ENCODE results near the gene CHMP4A. TPM values are rescaled to one million over a fixed set of nuclear protein-coding genes. Genes with fewer than 3 reads are reported as not detected.

CHMP4A gene
- total RNA-seq, 2 experiments from 2014 or later, result 79.8 to 93.2 TPM

DNA sequence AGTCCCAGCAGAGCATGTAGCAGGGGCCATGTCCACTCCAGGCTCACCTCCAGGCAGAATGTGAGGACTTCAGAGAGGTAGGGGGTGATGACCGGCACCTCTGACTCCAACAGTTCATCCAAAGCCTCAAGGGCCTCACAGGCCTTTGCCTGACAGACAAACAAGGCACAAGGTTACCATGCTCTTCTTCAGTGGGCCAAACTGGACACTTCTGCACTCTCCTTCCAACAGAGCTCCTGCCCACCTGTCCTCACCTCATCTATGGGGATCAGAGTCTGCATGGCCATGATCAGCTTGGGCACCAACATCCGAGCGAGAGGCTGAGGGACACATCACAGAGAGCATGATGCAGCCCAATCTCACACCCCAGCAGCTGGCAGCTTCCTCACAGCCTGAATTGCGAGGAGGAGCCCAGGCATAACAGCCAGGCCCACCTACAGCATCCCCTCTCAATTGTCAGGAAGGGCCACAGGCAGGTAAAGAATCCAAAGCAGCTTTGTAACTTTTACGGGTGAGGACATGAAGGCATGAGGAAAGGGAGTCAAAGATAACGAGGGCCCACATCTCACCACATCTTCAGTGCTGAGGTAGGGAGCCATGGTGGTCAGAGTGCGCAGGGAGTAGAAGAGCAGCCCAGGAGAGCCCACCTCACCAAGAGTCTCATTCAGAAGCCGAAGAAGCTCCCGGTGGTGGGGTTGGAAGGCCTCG lies 26.3 kb downstream of the CHMP4A start:
- H3K36me3 Mint-ChIP-seq (ENCODE audit: low read depth), result peaks cover 41% of the 10 kb centered on the region
- peaks cover 44% of the 10 kb centered on the region for H3K4me1 Mint-ChIP-seq
- H3K27ac Mint-ChIP-seq, result peak overlapping the region; percentile 93

DNA sequence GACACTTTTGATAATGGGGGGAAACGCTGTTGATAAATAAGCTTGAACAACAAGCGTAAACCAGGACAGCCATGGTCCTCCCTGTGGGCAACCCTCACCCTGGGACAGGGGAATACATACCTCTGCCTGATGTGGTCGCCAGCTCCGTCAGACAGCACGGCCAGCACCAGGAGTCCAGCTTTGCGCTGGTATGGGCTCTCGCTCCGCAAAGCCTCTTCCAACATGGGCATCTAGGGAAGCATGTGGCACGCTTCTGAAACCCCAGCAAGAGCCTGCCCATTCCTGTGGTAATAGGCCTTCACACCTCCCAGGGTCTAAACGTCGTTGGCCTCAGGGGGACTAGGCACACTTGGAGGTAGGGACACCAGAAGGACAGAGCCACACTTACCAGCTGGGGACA lies 27.5 kb downstream of the CHMP4A start:
- H3K36me3 Mint-ChIP-seq (ENCODE audit: low read depth), result peaks cover 39% of the 10 kb centered on the region
- no peaks in the 10 kb centered on the region for H3K27me3 Mint-ChIP-seq
- H3K27ac Mint-ChIP-seq, result no peak overlapping the region
- ChIA-PET CTCF (interaction anchor here (0.7 to 6.5 kb wide), 7 partner anchors 8 to 77 kb away, joined by 3 to 44 read pairs (median 4); partner anchors contain the start of gene IRF9), POLR2A (no interaction called here)
- no peaks in the 10 kb centered on the region for H3K9me3 Mint-ChIP-seq
- peaks cover 37% of the 10 kb centered on the region for H3K4me1 Mint-ChIP-seq
- H3K4me3 Mint-ChIP-seq, result no peak overlapping the region
- DNase-seq, result no peak

More for the DNA sequence above, 26.3 kb downstream of the CHMP4A start:
- Mint-ChIP-seq H3K4me3 (peak overlapping the region; percentile 89), H3K27me3 (no peaks in the 10 kb centered on the region), H3K9me3 (no peaks in the 10 kb centered on the region)
- ChIA-PET CTCF (interaction anchor here (1.2 to 6.5 kb wide), 6 partner anchors 10 to 55 kb away, joined by 3 to 44 read pairs (median 8); partner anchors contain the start of genes IRF9 and TINF2), POLR2A (interaction anchor here (0.7 to 0.9 kb wide), 2 partner anchors 9 to 92 kb away, joined by 3 read pairs; partner anchors contain the start of gene TM9SF1)
- DNase-seq, result no peak

- H3K9me3 Mint-ChIP-seq, result no peaks in the 10 kb centered on the region
- no peak overlapping the region for H3K27ac Mint-ChIP-seq
- H3K36me3 Mint-ChIP-seq (ENCODE audit: low read depth), result peaks cover 36% of the 10 kb centered on the region
- no peak overlapping the region for H3K4me3 Mint-ChIP-seq
- H3K27me3 Mint-ChIP-seq, result no peaks in the 10 kb centered on the region
- H3K4me1 Mint-ChIP-seq, result peaks cover 33% of the 10 kb centered on the region
- ChIA-PET CTCF (interaction anchor here (0.9 to 6.5 kb wide), 6 partner anchors 9 to 76 kb away, joined by 3 to 44 read pairs (median 4); partner anchors contain the start of gene IRF9), POLR2A (no interaction called here)
- no peak for DNase-seq
Measured at GRCh38 chr14:24185026-24185425, 28.3 kb downstream of the CHMP4A start.

DNA sequence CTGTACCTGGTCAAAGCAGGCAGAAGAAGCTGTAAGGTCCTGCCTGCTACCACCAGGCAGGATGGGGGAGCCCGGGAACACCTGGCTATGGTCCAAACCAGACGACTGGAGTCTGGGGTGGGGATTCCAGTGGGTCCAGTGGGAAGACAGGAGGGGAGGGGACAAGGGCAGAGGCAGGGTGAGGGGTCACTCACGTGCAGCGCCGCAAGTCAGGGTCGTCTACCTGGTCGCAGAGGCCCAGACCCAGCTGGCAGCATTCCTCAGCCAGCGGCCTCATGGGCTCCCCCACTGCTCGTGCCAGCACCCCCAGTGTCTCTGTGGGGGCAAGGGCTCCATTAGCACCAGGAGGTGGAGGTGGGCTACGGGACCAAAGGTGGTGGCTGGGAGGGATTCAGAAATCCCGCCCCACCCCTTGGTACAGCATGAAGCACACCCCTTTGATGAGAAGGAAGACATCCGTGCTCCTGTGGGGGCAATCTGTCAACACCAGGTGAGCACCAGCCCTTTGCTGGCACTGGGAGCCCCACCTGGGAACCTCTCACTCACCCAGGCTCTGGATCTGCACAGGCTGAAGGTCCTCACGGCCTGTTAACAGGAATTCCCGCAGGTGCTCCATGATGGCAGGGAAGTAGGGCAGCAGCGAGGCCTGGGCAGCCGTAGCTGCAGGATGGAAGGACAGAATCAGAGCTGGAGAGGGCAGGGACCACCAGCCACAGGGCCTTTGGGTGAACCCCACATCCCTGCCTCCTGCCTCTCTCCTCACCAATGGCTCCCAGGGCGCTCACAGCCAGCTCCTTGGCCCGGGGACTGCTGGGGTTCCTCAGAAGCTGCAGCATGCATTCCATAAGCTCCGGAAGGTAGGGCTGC lies 29.0 kb downstream of the CHMP4A start:
- CTCF ChIA-PET, result interaction anchor here (0.9 to 6.5 kb wide), 3 partner anchors 9 to 23 kb away, joined by 4 to 44 read pairs (median 11); partner anchors contain the start of gene IRF9
- peaks cover 39% of the 10 kb centered on the region for H3K36me3 Mint-ChIP-seq (ENCODE audit: low read depth)
- no peak overlapping the region for H3K4me3 Mint-ChIP-seq
- no peak for DNase-seq
- peaks cover 29% of the 10 kb centered on the region for H3K4me1 Mint-ChIP-seq
- H3K9me3 Mint-ChIP-seq, result no peaks in the 10 kb centered on the region
- no peaks in the 10 kb centered on the region for H3K27me3 Mint-ChIP-seq
- no peak overlapping the region for H3K27ac Mint-ChIP-seq
- POLR2A ChIA-PET, result no interaction called here

- POLR2A ChIA-PET, result no interaction called here
- H3K27me3 Mint-ChIP-seq, result no peaks in the 10 kb centered on the region
- H3K36me3 Mint-ChIP-seq (ENCODE audit: low read depth), result peaks cover 41% of the 10 kb centered on the region
- no peak overlapping the region for H3K27ac Mint-ChIP-seq
- CTCF ChIA-PET, result interaction anchor here (0.7 to 6.5 kb wide), 4 partner anchors 22 to 198 kb away, joined by 3 to 44 read pairs (median 22); partner anchors contain the start of genes IRF9 and MDP1
- no peak overlapping the region for H3K4me3 Mint-ChIP-seq
- DNase-seq, result no peak
- no peaks in the 10 kb centered on the region for H3K9me3 Mint-ChIP-seq
- peaks cover 19% of the 10 kb centered on the region for H3K4me1 Mint-ChIP-seq
Measured at GRCh38 chr14:24183014-24183481, 30.2 kb downstream of the CHMP4A start.

DNA sequence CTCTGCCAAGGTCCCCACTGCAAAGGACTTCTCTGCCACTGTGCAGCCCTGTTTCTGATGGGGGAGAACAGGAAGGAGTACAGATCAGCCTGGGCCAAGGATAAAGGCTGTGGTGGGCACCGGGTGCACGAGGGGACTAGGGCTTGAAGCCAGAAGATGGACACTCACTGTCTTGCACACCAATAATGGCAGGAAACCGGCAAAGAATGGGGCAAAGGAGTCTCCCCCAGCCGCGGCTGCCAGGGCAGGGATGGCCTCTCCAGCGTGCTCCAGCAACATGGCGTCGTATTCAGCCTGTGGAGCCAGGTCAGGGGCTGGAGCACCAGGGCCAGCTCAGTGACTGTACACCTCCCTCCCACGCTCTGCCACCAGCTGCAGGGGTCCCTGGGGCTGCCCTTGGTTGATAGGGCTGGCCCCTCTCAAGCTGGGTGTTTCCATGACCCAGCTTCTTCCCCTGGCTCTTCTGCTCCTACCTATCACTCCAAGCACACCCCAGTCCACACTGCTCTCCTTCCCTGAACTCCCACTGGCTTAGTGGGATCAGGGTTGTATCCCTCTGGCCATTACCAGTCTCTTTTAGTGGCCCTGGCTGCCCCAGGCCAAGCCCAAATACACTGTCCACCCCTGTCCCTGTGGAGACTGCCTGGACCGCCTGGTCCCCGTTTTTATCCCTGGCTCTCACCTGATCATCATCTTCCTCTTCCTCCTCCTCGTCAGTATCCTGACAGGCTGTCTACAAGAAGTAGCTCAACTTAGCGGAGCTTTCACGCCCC lies 31.0 kb downstream of the CHMP4A start:
- Mint-ChIP-seq H3K9me3 (no peaks in the 10 kb centered on the region), H3K27me3 (no peaks in the 10 kb centered on the region), H3K36me3 (ENCODE audit: low read depth) (peaks cover 45% of the 10 kb centered on the region), H3K4me1 (peaks cover 13% of the 10 kb centered on the region), H3K4me3 (no peak overlapping the region), H3K27ac (peak overlapping the region; percentile 28)
- DNase-seq, result no peak
- ChIA-PET POLR2A (no interaction called here), CTCF (interaction anchor here (0.7 to 4.9 kb wide), 4 partner anchors 12 to 198 kb away, joined by 3 to 38 read pairs (median 4); partner anchors contain the start of genes IRF9 and MDP1)

DNA sequence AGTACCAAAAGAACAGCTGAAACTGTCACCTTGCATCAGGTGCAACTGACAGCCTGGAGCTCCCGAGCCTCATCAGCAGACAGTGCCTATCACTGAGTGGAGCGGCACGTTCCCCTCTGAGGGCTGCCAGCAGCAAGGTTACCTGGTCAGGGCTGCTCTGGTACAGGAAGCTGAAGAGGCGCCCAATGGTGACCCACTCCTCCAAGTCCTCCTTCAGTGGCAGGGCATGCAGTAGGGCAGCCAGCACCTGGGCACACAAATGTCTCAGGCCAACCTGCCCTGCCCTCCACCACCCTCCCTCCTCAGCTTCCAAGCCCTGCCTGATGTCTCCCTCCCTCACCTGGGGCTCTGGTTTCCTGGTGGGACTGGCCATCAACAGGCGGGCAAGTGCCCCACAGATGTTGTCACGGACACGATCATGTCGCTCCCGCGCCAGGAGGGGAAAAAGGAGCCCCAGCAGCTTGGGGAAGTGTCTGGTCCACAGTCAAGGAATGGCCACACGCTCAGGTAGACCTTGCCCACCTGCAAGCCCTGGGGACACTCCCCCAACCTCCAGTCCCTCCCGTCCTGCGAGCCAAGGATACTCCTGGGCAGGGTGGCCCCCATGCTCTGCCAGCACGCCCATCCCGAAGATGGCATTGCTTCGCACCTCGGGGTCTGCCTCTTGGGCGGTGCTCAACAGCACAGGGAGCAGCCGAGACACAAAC lies 31.8 kb downstream of the CHMP4A start:
- Mint-ChIP-seq H3K27ac (peak overlapping the region; percentile 6), H3K27me3 (no peaks in the 10 kb centered on the region), H3K4me3 (no peak overlapping the region), H3K36me3 (ENCODE audit: low read depth) (peaks cover 49% of the 10 kb centered on the region), H3K9me3 (no peaks in the 10 kb centered on the region), H3K4me1 (peaks cover 8% of the 10 kb centered on the region)
- ChIA-PET POLR2A (interaction anchor here (0.6 kb wide), 1 partner anchor 10 kb away, joined by 3 read pairs; no protein-coding TSS in a partner anchor), CTCF (interaction anchor here (0.6 to 4.9 kb wide), 6 partner anchors 11 to 250 kb away, joined by 3 to 38 read pairs (median 4); partner anchors contain the start of genes IRF9, MDP1 and TM9SF1)
- DNase-seq, result no peak

DNA sequence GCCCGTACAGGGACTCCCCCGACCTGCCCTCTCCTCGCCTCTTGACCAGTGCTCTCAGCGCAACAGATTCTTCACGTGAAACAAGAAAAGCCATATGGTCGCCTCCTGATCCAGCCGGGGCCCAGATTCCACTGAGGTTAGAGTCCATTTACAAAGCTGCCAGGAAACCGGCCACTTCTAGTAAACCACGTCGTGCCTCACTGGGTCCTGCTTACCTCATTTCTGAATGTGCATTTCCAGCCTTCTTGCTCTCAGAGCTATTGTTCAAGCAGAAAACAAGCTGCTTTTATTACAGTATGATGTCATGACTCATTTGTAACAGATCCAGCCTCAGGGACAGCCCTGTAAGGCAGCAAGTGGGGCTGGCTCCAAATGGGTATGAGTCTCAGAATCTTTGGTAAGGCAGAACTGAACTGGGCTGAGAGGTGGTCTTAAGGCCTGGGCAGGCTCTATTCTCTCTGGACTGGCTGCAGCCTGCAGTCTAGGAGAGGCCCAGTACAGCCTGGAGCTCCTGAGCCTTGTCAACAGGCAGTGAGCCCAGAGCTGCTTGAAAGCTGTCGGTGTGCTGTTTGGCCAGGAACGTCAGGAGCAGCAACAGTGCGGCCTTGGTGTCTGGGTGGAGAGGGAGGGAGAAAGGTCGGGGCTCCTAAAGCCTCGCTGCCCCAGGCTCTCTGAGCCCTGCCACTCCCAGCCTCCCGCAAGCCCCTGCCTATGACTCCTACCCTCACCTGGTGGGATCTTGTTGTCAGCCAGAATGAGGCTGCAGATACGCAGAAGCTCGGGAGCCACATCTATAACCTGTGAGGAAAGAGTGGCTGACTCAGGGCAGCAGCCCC lies 33.1 kb downstream of the CHMP4A start:
- Mint-ChIP-seq H3K9me3 (no peaks in the 10 kb centered on the region), H3K4me3 (no peak overlapping the region), H3K36me3 (ENCODE audit: low read depth) (peaks cover 46% of the 10 kb centered on the region), H3K27ac (no peak overlapping the region), H3K27me3 (no peaks in the 10 kb centered on the region), H3K4me1 (peaks cover 7% of the 10 kb centered on the region)
- ChIA-PET CTCF (interaction anchor here (0.5 to 4.9 kb wide), 4 partner anchors 11 to 19 kb away, joined by 3 to 38 read pairs (median 4); partner anchors contain the start of genes IRF9 and TM9SF1), POLR2A (interaction anchor here (0.6 kb wide), 1 partner anchor 20 kb away, joined by 5 read pairs; no protein-coding TSS in a partner anchor)
- DNase-seq, result no peak

- POLR2A ChIA-PET, result no interaction called here
- peaks cover 13% of the 10 kb centered on the region for H3K4me1 Mint-ChIP-seq
- no peaks in the 10 kb centered on the region for H3K9me3 Mint-ChIP-seq
- no peak overlapping the region for H3K4me3 Mint-ChIP-seq
- no peak overlapping the region for H3K27ac Mint-ChIP-seq
- no peak for DNase-seq
- CTCF ChIA-PET, result interaction anchor here (4.9 kb wide), 1 partner anchor 18 kb away, joined by 38 read pairs; the partner anchor contains the start of gene IRF9
- H3K36me3 Mint-ChIP-seq (ENCODE audit: low read depth), result peaks cover 48% of the 10 kb centered on the region
- H3K27me3 Mint-ChIP-seq, result no peaks in the 10 kb centered on the region
Measured at GRCh38 chr14:24179294-24179960, 33.9 kb downstream of the CHMP4A start.

- ChIA-PET CTCF (interaction anchor here (1.3 to 4.9 kb wide), 2 partner anchors 17 to 118 kb away, joined by 3 to 38 read pairs; partner anchors contain the start of gene IRF9), POLR2A (no interaction called here)
- Mint-ChIP-seq H3K27ac (no peak overlapping the region), H3K36me3 (ENCODE audit: low read depth) (peaks cover 51% of the 10 kb centered on the region), H3K4me1 (peaks cover 14% of the 10 kb centered on the region), H3K9me3 (no peaks in the 10 kb centered on the region), H3K4me3 (no peak overlapping the region), H3K27me3 (no peaks in the 10 kb centered on the region)
- DNase-seq, result no peak
Measured at GRCh38 chr14:24178399-24179178, 34.7 kb downstream of the CHMP4A start.
